Activated CD4-positive, alpha-beta T cell treated with anti-CD3 and anti-CD28 coated beads, Interleukin-2, amount 50 U/mL, for 24 hours (primary cell): Measurements from ENCODE around the gene CRPPA.
"Not testable (repeated sequence)": the region's sequence is repeated elsewhere in the genome, so short reads cannot be mapped to it uniquely, and the experiment has no call there.

ENCODE experiments used
- DNase-seq, 2 donors: peaks; one replicate each; pipeline ENCODE4 v3.0.0-alpha.2; 2020; ENCODE audit warnings: low read depth in 1 of 2, low spot score in 1 of 2

Gene CRPPA

DNA sequence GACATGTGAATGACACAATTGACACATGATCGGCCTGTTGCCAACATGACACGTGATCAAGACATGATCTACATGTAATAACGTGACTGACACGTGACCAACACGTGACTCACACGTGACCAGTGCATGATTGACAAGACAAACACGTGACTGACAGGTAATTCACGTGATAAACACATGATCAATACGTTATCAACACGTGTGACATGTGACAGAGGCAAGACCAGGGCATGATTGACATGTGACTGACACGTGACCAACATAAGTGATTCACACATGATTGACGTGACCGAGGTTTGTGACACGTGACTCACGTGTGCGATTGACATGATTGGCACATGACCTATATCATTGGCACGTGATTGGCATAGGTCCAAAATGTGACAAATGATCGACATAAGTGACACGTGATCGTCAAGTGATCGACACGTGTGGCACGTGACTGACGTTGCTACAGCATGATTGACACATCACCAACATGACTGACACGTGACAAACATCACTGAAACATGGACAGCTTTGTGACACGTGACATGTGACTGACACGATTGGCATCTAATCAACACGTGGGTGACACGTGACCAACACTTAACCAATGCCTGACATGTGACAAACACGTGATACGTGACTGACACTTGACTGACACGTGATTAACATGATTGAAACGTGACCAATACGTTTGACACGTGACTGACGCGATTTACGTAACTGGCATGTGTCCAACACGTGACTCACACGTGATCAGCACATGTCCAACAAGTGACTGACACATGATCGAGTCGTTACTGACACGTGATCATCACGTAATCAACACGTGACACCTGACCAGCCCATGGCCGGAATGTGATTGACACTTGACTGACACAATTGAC lies 23.0 kb downstream of the CRPPA start:
- no peak for DNase-seq

DNA sequence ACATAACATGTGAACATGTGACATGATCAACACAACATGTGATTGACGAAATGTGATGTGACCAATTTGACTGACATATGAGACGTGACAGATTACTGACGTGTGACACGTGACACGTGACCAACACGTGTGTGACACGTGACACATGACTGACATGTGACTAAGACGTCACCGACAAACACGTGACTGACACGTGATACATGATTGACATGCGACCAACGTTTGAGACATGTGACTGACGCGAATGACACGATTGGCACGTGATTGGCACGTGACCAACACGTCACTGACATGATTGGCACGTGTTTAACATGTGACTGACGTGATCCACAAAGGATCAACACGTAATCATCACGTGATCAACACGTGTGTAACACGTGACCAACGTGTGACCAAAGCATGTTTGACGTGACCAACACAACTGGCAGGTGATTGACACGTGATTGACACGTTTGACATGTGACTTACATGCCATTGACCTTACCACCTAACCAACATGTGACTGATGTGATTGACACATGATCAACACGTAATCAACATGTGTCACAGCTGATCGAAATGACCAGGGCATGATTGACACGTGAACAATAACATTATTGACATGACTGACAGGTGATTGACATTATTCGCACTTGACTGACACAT lies 23.7 kb downstream of the CRPPA start:
- DNase-seq, result no peak

DNA sequence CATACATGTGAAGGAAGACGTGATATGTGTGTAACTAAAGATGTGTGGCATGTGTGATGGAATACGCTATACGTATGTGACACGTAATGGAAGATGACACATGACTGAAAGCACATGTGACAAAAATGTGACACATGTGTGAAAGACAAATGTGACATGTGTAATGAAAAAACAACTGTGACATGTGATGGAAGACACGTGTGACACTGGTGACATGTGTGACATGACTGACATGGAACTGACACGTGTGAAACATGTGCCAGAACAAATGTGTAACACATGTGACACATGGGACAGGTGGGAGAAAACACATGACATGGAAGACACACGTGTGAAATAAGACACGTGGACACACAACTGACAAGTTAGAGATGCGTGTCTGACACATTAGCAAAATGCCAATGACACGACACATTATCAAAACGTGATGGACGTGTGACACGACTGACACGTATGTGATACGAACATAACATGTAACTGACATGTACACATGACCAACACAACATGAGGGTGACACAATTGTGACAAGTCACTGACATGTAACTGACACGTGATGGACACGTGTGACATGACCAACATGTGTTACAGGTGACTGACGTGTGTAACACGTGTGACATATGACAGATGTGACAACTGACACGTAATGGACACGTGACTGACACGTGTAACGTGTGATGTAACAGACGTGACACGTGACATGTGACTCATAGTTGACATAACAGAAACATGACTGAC lies 24.4 kb downstream of the CRPPA start:
- DNase-seq, result no peak

DNA sequence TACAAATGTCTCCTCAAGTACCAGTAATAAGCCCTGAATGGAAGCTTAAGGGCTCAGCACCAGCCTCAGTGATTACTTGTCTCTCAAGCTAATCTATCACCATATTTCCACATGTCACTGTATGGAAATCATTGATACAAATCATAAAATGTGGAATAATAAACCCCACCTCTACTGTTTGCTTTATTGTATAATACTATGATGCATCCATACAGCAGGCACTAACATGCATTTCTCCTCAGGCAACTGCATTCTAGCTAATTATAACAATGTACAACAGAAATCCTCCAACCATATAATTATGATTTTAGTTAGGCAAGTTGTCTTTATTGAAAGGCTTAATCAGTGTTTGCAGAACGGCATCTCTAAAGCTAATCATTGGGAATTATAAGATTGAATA lies 26.2 kb downstream of the CRPPA start:
- no peak for DNase-seq

DNA sequence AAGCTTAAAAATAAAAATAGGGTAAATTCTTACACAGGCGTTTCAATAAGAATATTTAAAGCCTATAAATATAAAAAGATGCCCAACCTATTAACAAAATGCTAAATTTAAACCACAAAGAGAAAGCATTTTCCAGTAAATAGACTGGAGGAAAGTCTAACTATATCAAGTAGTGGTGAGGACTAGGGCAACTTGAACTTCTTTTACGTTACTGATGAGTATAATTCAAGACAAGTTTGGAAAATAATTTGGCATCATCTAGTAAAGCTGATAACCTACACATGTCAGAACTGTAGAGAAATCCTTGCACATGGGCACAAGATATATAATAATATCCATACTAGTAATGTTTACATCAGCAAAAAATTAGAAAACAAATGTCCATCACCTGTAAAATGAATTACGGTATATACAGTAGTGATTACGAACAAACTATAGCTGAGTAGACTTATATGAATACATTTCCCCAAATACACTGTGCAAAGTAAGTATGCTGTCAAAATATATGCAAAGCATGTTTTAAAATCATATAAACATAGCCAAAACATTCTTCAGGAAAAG lies 27.4 kb downstream of the CRPPA start:
- no peak for DNase-seq

DNA sequence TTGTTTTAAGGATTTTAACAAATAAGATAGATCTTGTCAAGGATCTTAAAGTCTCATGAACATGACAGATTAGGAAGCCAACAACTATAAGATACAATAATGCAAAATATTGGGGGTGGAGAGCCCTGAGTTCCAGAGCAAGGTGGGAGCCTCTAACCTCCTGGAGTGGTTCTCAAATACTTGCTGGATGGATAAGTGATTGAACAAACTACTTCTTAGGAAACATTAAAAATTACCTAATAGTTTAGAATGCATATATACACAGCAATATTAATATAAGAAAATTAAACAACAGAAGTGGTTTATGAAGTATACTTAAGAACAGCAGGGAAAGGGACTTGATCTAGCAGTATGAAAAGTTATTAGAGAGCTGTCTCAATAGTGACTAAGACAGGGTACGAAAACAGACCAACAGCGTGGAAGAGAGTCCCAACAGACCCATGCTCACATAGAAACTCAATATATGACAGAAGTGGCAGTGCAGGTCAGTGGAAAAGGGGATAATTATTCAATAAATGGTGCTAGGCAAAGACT lies 28.3 kb downstream of the CRPPA start:
- no peak for DNase-seq

DNA sequence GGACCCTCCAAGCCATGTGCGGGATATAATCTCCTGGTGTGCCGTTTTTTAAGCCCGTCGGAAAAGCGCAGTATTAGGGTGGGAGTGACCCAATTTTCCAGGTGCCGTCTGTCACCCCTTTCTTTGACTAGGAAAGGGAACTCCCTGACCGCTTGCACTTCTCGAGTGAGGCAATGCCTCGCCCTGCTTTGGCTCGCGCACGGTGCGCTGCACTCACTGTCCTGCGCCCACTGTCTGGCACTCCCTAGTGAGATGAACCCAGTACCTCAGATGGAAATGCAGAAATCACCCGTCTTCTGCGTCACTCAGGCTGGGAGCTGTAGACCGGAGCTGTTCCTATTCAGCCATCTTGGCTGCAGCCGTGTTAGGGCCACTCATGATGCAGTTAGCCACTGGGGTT lies 37.6 kb downstream of the CRPPA start:
- not testable (repeated sequence) for DNase-seq

DNA sequence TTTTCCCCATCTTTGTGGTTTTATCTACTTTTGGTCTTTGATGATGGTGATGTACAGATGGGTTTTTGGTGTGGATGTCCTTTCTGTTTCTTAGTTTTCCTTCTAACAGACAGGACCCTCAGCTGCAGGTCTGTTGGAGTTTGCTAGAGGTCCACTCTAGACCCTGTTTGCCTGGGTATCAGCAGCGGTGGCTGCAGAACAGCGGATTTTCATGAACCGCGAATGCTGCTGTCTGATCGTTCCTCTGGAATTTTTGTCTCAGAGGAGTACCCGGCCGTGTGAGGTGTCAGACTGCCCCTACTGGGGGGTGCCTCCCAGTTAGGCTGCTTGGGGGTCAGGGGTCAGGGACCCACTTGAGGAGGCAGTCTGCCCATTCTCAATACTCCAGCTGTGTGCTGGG lies 38.2 kb downstream of the CRPPA start:
- DNase-seq, result not testable (repeated sequence)
